Lung (tissue), 12 donors: ENCODE data around the gene FGGY. TPM values are rescaled to one million over a fixed set of nuclear protein-coding genes. Genes with fewer than 3 reads are reported as not detected.

Experiments
- ATAC-seq: fragments of 200-7000 bp; cut with Tn5 transposase; one replicate; pipeline ENCODE4 v1.9.1; 2020; ENCODE audit warnings: moderate number of reproducible peaks; ENCODE audit not compliant: insufficient read depth, low FRiP score
- DNase-seq, 3 donors: peaks; one replicate each; pipeline ENCODE4 v3.0.0-alpha.2; 2013 to 2017
- H3K27ac ChIP-seq, 2 donors: one replicate each; pipeline ENCODE4 v1.5.1; 2013; ENCODE audit warnings: mild to moderate bottlenecking in 2 of 2, moderate library complexity in 2 of 2, control low read depth in 1 of 2, inconsistent platforms in 1 of 2, low read depth in 1 of 2, low read length in 1 of 2
- H3K27me3 ChIP-seq, 3 donors: one replicate each; pipeline ENCODE4 v1.5.1; 2013; ENCODE audit warnings: low read length in 2 of 3; ENCODE audit not compliant: control insufficient read depth in 3 of 3, insufficient read depth in 3 of 3
- H3K36me3 ChIP-seq, 4 donors: one replicate each; pipeline ENCODE4 v1.5.1; 2013; ENCODE audit warnings: low read length in 4 of 4, mild to moderate bottlenecking in 1 of 4, moderate library complexity in 1 of 4; ENCODE audit not compliant: control insufficient read depth in 4 of 4, insufficient read depth in 4 of 4
- H3K4me1 ChIP-seq, 5 donors: one replicate each; pipeline ENCODE4 v1.5.1; 2013; ENCODE audit warnings: low read length in 5 of 5, mild to moderate bottlenecking in 2 of 5, moderate library complexity in 1 of 5; ENCODE audit not compliant: control insufficient read depth in 5 of 5, insufficient read depth in 5 of 5
- H3K4me3 ChIP-seq: one replicate; pipeline ENCODE4 v1.5.1; 2013; ENCODE audit warnings: mild to moderate bottlenecking, control low read depth, moderate library complexity
- H3K9ac ChIP-seq, 2 donors: one replicate each; pipeline ENCODE4 v1.5.1; 2013; ENCODE audit warnings: low read length in 2 of 2, control low read depth in 1 of 2; ENCODE audit not compliant: insufficient read depth in 1 of 2
- H3K9me3 ChIP-seq, 4 donors: one replicate each; pipeline ENCODE4 v1.5.1; 2013; ENCODE audit warnings: low read length in 3 of 4, mild to moderate bottlenecking in 1 of 4, moderate library complexity in 1 of 4; ENCODE audit not compliant: control insufficient read depth in 4 of 4, insufficient read depth in 3 of 4
- WGBS, 2 donors: extraction: QIAGEN DNeasy Blood & Tissue Kit; methylation state at CpG; one replicate each; pipeline ENCODE4 v1.1.7; 2013; 5-methylcytosine and 5-hydroxymethylcytosine counted together
- polyA plus RNA-seq, 2 donors: library from polyadenylated mRNA; stranded (reverse); fragments of 200-250 nt; gene quantifications; one replicate each; pipeline ENCODE4 v1.2.1, GENCODE V29; 2013
- total RNA-seq, 2 donors: library from RNA; depleted of rRNA in 1 of 2; stranded (reverse); fragments of >200 nt in 1 of 2; gene quantifications; one replicate each; pipeline ENCODE4 v1.2.1, GENCODE V29; 2014 to 2021
- TF ChIP-seq, protein P1 (sequence below): IDR thresholded peaks from 2 replicates; pipeline ENCODE4 v1.5.1; 2012; ENCODE audit warnings: mild to moderate bottlenecking; ENCODE audit errors: control extremely low read depth, extremely low read depth
- donor health status: control.
- donor health status: control.
- donor health status: Bipolar disorder and iron deficiency.
- donor health status: healthy.
- donor health status: DM: yes; HTN: yes; CAD: no.

FGGY gene
- total and polyA plus RNA-seq, 4 donors: 16.1 to 42.3 (median 18.3) TPM

DNA sequence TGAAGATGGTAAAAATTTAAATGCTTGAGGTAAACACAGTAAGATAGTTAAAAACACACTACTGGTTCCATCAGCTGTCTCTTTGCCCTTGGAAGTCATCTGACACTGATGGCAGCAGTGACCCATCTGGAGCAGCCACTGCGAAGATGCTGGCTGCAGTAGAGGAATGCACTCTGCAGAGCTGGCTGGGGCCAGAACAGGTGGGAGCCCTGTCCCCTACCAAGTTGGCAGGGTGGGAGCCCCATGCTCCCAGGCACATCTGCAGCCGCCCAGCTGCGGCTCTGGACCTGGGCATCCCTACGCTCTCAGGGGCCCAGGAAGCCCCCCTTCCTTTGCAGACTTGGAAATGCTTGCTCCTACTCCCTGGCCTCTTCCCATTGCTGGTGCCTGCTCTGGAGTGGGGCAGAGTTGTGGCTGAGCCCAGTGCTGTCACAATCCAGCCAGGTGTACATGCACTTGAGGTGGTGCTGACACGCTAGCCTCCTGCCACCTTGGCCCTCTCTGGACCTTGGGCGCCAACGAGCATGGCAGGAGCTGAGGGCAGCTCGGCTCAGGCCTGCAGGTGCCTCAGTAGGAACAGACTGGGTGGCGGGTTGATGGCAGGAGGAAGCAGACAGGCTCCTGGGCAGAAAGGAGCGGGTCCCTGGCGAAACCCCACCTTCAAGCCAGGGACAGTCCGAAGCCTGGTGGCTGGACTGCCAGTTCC lies 227.0 kb downstream of the FGGY start:
- no peak for DNase-seq

DNA sequence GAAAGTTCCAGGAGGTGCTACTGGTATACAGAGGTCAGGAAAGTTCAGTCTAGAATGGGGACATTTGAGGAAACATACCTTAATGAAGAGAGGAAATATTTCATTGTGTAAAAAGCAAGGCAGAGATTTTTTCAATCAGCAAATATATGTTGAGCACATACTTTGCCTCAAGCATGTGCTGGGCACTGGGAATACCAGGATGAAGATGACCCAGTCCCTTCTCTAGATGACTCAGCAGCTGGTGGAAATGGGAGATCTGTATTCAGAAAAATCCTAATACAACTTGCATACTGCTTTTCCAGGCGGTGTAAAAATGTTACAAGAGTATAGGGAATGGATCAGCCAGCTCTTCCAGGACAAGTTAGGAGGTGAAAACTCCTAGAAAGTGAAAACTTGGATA lies 229.3 kb downstream of the FGGY start:
- WGBS, 2 donors: 97 to 99% methylated on average over 1 of the region's 1 CpG
- DNase-seq (no peak), ATAC-seq (no peak)
- H3K4me1 ChIP-seq: peaks cover 0 to 8% (median 0%) of the 10 kb centered on the region in 5 donors
- TF ChIP-seq, protein P1, sequence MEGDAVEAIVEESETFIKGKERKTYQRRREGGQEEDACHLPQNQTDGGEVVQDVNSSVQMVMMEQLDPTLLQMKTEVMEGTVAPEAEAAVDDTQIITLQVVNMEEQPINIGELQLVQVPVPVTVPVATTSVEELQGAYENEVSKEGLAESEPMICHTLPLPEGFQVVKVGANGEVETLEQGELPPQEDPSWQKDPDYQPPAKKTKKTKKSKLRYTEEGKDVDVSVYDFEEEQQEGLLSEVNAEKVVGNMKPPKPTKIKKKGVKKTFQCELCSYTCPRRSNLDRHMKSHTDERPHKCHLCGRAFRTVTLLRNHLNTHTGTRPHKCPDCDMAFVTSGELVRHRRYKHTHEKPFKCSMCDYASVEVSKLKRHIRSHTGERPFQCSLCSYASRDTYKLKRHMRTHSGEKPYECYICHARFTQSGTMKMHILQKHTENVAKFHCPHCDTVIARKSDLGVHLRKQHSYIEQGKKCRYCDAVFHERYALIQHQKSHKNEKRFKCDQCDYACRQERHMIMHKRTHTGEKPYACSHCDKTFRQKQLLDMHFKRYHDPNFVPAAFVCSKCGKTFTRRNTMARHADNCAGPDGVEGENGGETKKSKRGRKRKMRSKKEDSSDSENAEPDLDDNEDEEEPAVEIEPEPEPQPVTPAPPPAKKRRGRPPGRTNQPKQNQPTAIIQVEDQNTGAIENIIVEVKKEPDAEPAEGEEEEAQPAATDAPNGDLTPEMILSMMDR: no peak
- H3K9ac ChIP-seq: no peak overlapping the region
- H3K9me3 ChIP-seq: no peaks in the 10 kb centered on the region
- H3K27ac ChIP-seq: no peak overlapping the region
- no peak overlapping the region for H3K4me3 ChIP-seq
- no peaks in the 10 kb centered on the region for H3K27me3 ChIP-seq
- H3K36me3 ChIP-seq: peaks cover 0 to 2% (median 0%) of the 10 kb centered on the region in 4 donors

More for the DNA sequence above, 227.0 kb downstream of the FGGY start:
- Histone ChIP-seq H3K36me3 (peaks cover 0 to 2% (median 0%) of the 10 kb centered on the region in 4 donors), H3K27ac (no peak overlapping the region), H3K4me3 (no peak overlapping the region), H3K9me3 (peaks cover 0 to 2% (median 0%) of the 10 kb centered on the region in 4 donors), H3K27me3 (no peaks in the 10 kb centered on the region), H3K4me1 (peaks cover 0 to 8% (median 3%) of the 10 kb centered on the region in 5 donors), H3K9ac (no peak overlapping the region)
- no peak for ATAC-seq
- TF ChIP-seq, protein P1: no peak
- WGBS, 2 donors: 96 to 98% methylated on average over 12 of the region's 12 CpGs

DNA sequence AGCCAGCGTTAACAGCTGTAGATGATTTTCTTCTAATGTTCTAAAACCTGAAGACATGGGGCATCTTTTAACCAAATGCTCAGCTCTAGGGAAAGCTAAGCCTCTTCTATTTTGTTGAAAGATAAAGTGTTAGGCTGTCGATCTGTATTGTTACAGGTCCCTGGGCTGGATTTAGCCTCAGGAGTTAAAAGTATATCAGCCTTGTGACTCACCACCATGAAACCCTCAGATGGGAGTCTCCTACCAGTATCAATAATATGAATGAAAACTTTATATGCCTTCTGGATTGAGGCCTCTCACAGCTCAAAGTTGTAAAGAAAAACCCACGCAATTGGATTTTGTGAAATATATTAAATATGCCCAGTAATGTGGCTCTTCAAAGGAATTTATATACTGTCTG lies 231.6 kb downstream of the FGGY start:
- no peaks in the 10 kb centered on the region for H3K4me1 ChIP-seq
- TF ChIP-seq, protein P1: no peak
- peaks cover 0 to 2% (median 0%) of the 10 kb centered on the region in 4 donors for H3K36me3 ChIP-seq
- no peaks in the 10 kb centered on the region for H3K9me3 ChIP-seq
- no peak overlapping the region for H3K27ac ChIP-seq
- ATAC-seq (no peak), DNase-seq (no peak)
- no peak overlapping the region for H3K9ac ChIP-seq
- 95 to 99% methylated on average over 3 of the region's 3 CpGs for WGBS, 2 donors
- no peaks in the 10 kb centered on the region for H3K27me3 ChIP-seq
- no peak overlapping the region for H3K4me3 ChIP-seq
